Transverse colon (tissue), 4 donors: ENCODE results near the gene KIZ. TPM values are rescaled to one million over a fixed set of nuclear protein-coding genes. Genes with fewer than 3 reads are reported as not detected.

ENCODE experiments used
- DNase-seq: peaks from one replicate; pipeline ENCODE4 v3.0.0-alpha.2; 2019
- H3K27ac ChIP-seq, 4 donors: fragments of 200-600 bp; sonication (generic); 2 replicates each; pipeline ENCODE4 v1.5.1; 2016 to 2018; ENCODE audit warnings: inconsistent platforms in 4 of 4
- H3K27me3 ChIP-seq: fragments of 200-600 bp; sonication (generic); 2 replicates; pipeline ENCODE4 v1.5.1; 2017; ENCODE audit warnings: inconsistent platforms
- H3K36me3 ChIP-seq, 4 donors: fragments of 200-600 bp; sonication (generic); 2 replicates each; pipeline ENCODE4 v1.5.1; 2017 to 2019; ENCODE audit warnings: inconsistent platforms in 4 of 4
- H3K4me1 ChIP-seq, 4 donors: fragments of 200-600 bp; sonication (generic); 2 replicates each; pipeline ENCODE4 v1.5.1; 2017 to 2020; ENCODE audit warnings: inconsistent platforms in 4 of 4
- H3K4me3 ChIP-seq, 4 donors: fragments of 200-600 bp; sonication (generic); 1 replicate in 1 of 4; 2 replicates in 3 of 4; pipeline versions ENCODE4 v1.5.1 to v1.6.1; 2017 to 2019; ENCODE audit warnings: inconsistent platforms in 4 of 4
- H3K9me3 ChIP-seq, 2 donors: fragments of 200-600 bp; sonication (generic); 2 replicates each; pipeline ENCODE4 v1.5.1; 2017 to 2019; ENCODE audit warnings: inconsistent platforms in 2 of 2
- EP300 ChIP-seq: sonication (generic); formaldehyde crosslinking; IDR thresholded peaks from one replicate; pipeline ENCODE4 v1.6.1; 2017; ENCODE audit warnings: antibody characterized with exemption, low read depth
- POLR2A ChIP-seq: fragments of 450-650 bp; IDR thresholded peaks from one replicate; pipeline ENCODE4 v1.6.1; 2016; ENCODE audit warnings: antibody characterized with exemption, mild to moderate bottlenecking, moderate library complexity
- POLR2AphosphoS5 ChIP-seq, 3 donors: sonication (generic); formaldehyde crosslinking; IDR thresholded peaks; one replicate each; pipeline ENCODE4 v1.6.1; 2016; ENCODE audit warnings: antibody characterized with exemption in 3 of 3
- whole genome bisulfite sequencing, 2 donors: methylation state at CpG; one replicate each; pipeline ENCODE4 v1.1.5; 2018; ENCODE audit warnings: low coverage in 1 of 2; 5-methylcytosine and 5-hydroxymethylcytosine counted together
- in situ Hi-C, 4 donors: fragments of 200-750 bp; cut with MboI; loops; one replicate each; pipeline versions ENCODE4 v1.15.0 to v1.15.1; 2017; ENCODE audit warnings: low sequenced_read_pairs in 3 of 4, low pct_ligation_motif_present in 1 of 4, low pct_unique_long_range_greater_than_20kb in 1 of 4
- intact Hi-C: fragments of 100-400 bp; cut with DNase I; formaldehyde crosslinking; loops from one replicate; pipeline ENCODE4 v1.15.1; 2023; ENCODE audit warnings: low total_unique reads
- total RNA-seq, 4 donors: library from RNA; depleted of rRNA; stranded (reverse); fragments of >200 nt; gene quantifications; one replicate each; pipeline ENCODE4 v1.1.0, GENCODE V29; 2016
- TF ChIP-seq, protein P1 (sequence below), 5 experiments: fragments of 200-600 bp in 3 of 5; fragments of 450-650 bp in 2 of 5; sonication (generic) in 3 of 5; IDR thresholded peaks; 1 replicate in 2 of 5; 2 replicates in 3 of 5; pipeline ENCODE4 v1.5.1; 2016 to 2017; ENCODE audit warnings: antibody characterized with exemption in 5 of 5, inconsistent platforms in 3 of 5, mild to moderate bottlenecking in 2 of 5, moderate library complexity in 1 of 5

Gene KIZ
- total RNA-seq, 4 donors from 2014 or later: 24.3 to 95.9 (median 36.9) TPM

DNA sequence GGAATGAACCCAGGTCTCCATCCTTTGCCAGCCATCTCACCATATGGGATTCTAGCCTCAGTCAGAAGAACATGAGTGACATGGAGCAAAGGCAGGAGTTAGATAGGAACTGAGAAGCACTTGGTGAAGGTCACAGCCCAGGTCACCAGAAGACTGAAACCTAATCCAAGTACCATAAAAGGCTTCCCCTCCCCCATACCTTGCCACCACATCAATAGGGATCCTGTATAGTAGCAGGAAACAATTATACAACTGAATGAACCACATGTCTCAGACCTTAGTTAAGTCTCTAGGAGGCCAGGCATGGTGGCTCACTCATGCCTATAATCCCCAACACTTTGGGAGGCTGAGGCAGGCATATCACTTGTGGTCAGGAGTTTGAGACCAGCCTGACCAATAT, 49.6 kb downstream of the KIZ start:
- Histone ChIP-seq H3K4me1 (peaks cover 0 to 5% (median 2%) of the 10 kb centered on the region in 4 donors), H3K27ac (peak overlapping the region; percentile 17 to 70 (median 50)), H3K36me3 (no peaks in the 10 kb centered on the region), H3K27me3 (no peaks in the 10 kb centered on the region), H3K4me3 (no peak overlapping the region), H3K9me3 (peaks cover 6 to 8% of the 10 kb centered on the region in 2 donors)
- in situ Hi-C loops (no loop called here), intact Hi-C loops (no loop called here)
- no peak for DNase-seq
- TF ChIP-seq, protein P1, sequence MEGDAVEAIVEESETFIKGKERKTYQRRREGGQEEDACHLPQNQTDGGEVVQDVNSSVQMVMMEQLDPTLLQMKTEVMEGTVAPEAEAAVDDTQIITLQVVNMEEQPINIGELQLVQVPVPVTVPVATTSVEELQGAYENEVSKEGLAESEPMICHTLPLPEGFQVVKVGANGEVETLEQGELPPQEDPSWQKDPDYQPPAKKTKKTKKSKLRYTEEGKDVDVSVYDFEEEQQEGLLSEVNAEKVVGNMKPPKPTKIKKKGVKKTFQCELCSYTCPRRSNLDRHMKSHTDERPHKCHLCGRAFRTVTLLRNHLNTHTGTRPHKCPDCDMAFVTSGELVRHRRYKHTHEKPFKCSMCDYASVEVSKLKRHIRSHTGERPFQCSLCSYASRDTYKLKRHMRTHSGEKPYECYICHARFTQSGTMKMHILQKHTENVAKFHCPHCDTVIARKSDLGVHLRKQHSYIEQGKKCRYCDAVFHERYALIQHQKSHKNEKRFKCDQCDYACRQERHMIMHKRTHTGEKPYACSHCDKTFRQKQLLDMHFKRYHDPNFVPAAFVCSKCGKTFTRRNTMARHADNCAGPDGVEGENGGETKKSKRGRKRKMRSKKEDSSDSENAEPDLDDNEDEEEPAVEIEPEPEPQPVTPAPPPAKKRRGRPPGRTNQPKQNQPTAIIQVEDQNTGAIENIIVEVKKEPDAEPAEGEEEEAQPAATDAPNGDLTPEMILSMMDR (IDR thresholded peaks at IDR 0.05): no peak

DNA sequence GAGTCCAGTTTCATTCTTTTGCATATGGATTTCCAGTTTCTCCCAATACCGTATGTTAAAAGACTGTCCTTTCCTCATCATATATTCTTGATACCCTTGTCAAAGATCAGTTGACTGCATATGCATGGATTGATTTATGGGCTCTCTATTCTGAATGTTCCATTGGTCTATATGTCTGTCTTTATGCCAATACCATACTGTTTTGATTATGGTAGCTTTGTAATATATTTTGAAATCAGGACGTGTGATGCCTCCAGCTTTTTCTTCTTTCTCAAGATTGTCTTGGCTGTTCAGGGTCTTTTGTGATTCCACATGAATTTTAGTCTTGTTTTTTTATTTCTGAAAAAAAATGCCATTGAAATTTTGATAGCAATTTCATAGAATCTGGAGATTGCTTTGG, 51.9 kb downstream of the KIZ start:
- Histone ChIP-seq H3K36me3 (no peaks in the 10 kb centered on the region), H3K4me3 (no peak overlapping the region), H3K27me3 (no peaks in the 10 kb centered on the region), H3K9me3 (peaks cover 6 to 8% of the 10 kb centered on the region in 2 donors), H3K4me1 (peaks cover 0 to 5% (median 2%) of the 10 kb centered on the region in 4 donors), H3K27ac (peak overlapping the region in 1 of 4 donors; percentile 20)
- in situ Hi-C loops (no loop called here), intact Hi-C loops (no loop called here)
- DNase-seq: no peak
- WGBS, 2 donors: 92 to 98% methylated on average over 2 of the region's 2 CpGs
- TF ChIP-seq POLR2AphosphoS5 (IDR thresholded peaks at IDR 0.05) (no peak), EP300 (no peak), POLR2A (no peak)
- TF ChIP-seq, protein P1 (IDR thresholded peaks at IDR 0.05): no peak

DNA sequence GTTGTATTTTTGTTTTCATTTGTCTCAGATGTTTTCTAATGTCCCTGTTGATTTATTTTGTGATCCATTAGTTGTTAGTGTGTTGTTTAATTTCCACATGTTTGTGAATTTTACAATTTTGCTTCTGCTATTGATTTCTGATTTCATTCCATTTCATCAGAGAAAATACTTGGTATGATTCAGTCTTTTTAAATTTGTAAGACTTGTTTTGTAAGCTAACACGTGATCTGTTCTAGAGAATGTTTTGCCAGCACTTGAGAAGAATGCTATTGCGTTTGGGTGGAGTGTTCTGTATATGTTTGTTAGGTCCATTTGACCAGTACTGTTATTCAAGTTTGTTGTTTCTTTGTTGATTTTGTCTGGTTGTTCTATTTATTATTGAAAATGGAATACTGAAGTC, 53.9 kb downstream of the KIZ start:
- peaks cover 0 to 12% (median 10%) of the 10 kb centered on the region in 4 donors for H3K4me1 ChIP-seq
- no peak overlapping the region for H3K4me3 ChIP-seq
- in situ Hi-C loops: no loop called here
- H3K27me3 ChIP-seq: no peaks in the 10 kb centered on the region
- no peak for DNase-seq
- TF ChIP-seq EP300 (no peak), POLR2A (no peak), POLR2AphosphoS5 (IDR thresholded peaks at IDR 0.05) (no peak)
- TF ChIP-seq, protein P1 (IDR thresholded peaks at IDR 0.05): no peak
- peak overlapping the region in 1 of 4 donors; percentile 40 for H3K27ac ChIP-seq
- intact Hi-C loops: no loop called here
- 67 to 83% methylated on average over 1 to 2 of the region's 2 CpGs for WGBS, 2 donors
- no peaks in the 10 kb centered on the region for H3K36me3 ChIP-seq
- peaks cover 6 to 8% of the 10 kb centered on the region in 2 donors for H3K9me3 ChIP-seq

DNA sequence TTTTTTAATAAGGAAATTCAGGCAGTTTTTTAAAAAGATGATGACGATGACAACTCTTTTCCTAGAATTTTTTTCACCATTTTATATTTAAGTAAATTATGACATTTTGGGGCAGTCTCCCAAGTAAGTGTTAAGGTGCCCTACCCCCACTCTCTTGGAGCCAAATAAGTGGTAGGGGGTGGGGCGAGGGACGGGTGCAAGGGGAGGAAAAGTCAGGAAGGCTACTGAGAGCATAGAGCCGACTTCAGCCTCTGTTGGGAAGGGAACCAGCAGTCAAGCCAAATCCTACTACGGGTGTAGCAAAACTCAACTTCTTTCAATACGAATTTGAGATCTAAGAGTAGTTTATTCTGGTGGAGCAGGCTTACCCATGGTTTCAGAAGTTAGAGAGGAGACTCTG, 54.4 kb downstream of the KIZ start:
- no peaks in the 10 kb centered on the region for H3K27me3 ChIP-seq
- no peak overlapping the region for H3K4me3 ChIP-seq
- no peak for DNase-seq
- TF ChIP-seq EP300: no peak
- TF ChIP-seq, protein P1 (IDR thresholded peaks at IDR 0.05): no peak
- no peak for TF ChIP-seq POLR2AphosphoS5 (IDR thresholded peaks at IDR 0.05)
- TF ChIP-seq POLR2A: no peak
- intact Hi-C loops: no loop called here
- peak overlapping the region in 3 of 4 donors; percentile 10 to 40 (median 17) for H3K27ac ChIP-seq
- H3K4me1 ChIP-seq: peaks cover 0 to 12% (median 10%) of the 10 kb centered on the region in 4 donors
- WGBS, 2 donors: 81 to 87% methylated on average over 6 of the region's 6 CpGs
- H3K9me3 ChIP-seq: peaks cover 6 to 8% of the 10 kb centered on the region in 2 donors
- no peaks in the 10 kb centered on the region for H3K36me3 ChIP-seq
- in situ Hi-C loops: no loop called here
